AG04449 (cell line): ENCODE data around the gene POLE.

ENCODE experiments used
- CTCF ChIA-PET: fragments of 350-600 bp; formaldehyde crosslinking; extraction: SDS; loops from one replicate; lab custom pipeline; 2021; ENCODE audit warnings: antibody characterized with exemption; lab: Yijun Ruan, JAX
- POLR2A ChIA-PET: fragments of 400-600, 350-600 bp; formaldehyde crosslinking; extraction: SDS; loops from one replicate; lab custom pipeline; 2020; ENCODE audit warnings: antibody characterized with exemption, inconsistent platforms; lab: Yijun Ruan, JAX
- DNase-seq: peaks from one replicate; pipeline ENCODE4 v3.0.0-alpha.2; 2010; ENCODE audit warnings: low read depth, low spot score
- H3K4me3 ChIP-seq: 2 replicates; pipeline ENCODE4 v1.5.1; 2011; ENCODE audit warnings: low read depth, mild to moderate bottlenecking, control low read depth, low read length
- TF ChIP-seq, protein P1 (sequence below): IDR thresholded peaks from one replicate; pipeline ENCODE4 v1.5.1; 2011; ENCODE audit warnings: mild to moderate bottlenecking, moderate library complexity, low read length, control low read depth, inconsistent platforms; ENCODE audit not compliant: insufficient read depth; ENCODE audit errors: missing control alignments

Gene POLE

DNA sequence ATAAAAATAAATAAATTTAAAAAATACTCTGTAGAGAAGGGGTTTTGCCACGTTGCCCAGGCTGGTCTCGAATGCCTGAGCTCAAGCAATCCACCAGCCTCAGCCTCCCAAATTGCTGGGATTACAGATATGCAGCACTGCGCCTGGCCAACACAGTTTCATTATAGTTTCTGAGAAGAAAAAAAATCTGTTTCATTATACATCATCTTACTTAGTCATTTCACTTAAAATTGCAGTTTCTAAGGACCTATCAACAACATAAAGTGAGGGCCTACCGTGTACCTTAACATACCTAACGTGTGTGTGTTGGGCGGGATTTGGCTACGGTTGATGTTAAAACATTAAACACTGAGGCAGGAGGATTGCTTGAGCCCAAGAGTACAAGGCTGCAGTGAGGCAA, 40.3 kb downstream of the POLE start:
- TF ChIP-seq, protein P1, sequence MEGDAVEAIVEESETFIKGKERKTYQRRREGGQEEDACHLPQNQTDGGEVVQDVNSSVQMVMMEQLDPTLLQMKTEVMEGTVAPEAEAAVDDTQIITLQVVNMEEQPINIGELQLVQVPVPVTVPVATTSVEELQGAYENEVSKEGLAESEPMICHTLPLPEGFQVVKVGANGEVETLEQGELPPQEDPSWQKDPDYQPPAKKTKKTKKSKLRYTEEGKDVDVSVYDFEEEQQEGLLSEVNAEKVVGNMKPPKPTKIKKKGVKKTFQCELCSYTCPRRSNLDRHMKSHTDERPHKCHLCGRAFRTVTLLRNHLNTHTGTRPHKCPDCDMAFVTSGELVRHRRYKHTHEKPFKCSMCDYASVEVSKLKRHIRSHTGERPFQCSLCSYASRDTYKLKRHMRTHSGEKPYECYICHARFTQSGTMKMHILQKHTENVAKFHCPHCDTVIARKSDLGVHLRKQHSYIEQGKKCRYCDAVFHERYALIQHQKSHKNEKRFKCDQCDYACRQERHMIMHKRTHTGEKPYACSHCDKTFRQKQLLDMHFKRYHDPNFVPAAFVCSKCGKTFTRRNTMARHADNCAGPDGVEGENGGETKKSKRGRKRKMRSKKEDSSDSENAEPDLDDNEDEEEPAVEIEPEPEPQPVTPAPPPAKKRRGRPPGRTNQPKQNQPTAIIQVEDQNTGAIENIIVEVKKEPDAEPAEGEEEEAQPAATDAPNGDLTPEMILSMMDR: no peak
- ChIA-PET POLR2A (no interaction called here), CTCF (interaction anchor here (0.9 to 4.3 kb wide), 3 partner anchors 9 to 14 kb away, joined by 3 to 39 read pairs (median 3); no protein-coding TSS in a partner anchor)
- no peak for DNase-seq
- no peak overlapping the region for H3K4me3 ChIP-seq

DNA sequence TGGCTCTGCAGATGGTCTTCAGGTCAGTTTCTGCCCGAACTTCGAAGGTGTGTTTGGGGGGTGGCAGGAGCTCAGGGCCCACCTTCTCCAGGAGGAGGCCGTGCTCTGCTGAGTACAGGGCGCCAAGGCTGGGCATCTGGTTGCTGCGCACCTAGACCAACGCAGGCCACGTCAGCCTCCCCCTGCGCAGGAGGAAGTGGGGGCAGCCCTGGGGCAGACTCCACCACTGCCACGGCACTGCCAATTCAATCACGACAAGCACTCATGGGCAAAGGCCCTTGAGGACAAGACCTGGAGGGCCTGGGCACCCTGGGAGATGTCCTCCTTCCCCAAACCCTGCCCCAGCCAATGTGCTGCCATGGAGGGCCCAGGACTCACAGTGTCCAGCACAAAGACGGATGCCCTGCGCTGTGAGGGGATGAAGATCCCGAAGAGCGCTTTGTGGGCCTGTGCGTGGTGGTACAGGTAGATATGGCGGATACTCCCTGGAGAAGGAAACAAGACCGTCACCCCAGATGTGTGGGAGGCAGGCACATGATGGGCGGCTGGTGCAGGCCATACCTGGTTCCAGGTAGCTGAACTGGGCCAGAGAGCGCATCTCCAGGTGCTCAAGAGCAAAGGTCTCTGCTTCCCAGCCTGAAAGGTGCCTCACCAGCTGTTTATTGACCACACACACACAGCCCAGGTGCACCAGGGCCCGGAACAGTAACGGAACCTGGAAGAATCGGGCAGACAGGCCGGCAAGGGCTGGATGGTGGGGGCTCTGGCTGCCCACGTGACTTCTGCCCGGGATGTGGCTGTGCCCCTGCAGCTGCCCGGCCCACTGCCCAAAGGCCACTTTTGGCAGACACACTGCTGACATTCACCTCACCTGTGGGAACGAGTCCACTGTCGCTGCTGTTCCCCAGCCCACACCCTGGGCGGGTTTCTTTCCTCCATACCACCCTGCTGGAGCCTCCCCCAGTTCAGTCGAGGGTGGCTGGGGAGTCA, 44.0 kb downstream of the POLE start:
- TF ChIP-seq, protein P1: no peak
- POLR2A ChIA-PET: no interaction called here
- CTCF ChIA-PET: interaction anchor here (0.9 to 1.0 kb wide), 2 partner anchors 8 to 29 kb away, joined by 3 to 6 read pairs; no protein-coding TSS in a partner anchor
- H3K4me3 ChIP-seq: no peak overlapping the region
- DNase-seq: no peak

DNA sequence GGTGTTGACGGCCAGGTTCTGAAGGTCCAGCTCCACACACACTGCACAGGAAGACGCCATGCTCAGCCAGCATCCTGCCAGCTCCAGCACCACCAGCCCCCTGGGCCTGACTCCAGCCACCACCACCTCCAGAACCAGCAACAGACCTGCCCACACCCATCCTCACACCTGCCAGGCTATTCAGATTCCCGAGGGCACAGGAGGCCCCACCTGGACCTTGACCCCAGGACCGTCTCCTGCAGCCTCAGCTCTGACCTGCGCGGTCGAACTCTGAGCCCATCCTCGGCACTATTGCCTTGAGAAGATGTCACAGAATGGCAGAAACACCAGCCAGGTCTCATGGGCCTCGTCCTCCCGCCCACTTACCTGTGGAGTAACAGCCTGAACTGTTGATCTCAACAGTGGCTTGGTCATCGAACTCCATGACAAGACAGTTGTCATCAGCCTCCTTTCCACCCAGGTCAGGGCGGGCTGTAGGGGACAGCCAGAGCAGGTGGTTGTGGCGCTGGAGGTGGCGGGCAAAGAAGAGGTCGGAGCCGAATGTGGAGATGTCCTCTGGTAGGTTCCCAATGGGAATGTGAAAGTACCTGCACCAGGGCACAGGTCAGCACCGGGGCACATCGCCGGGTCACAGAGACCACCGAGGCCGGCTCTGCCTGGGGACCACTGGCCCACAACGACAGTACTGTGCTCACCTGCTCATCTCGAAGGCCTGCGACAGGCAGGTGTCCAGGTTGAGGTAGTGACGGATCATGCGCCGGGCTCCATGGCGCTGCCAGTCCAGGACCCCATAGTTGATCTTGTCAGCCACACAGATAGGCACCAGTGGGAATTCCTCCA, 45.1 kb downstream of the POLE start:
- ChIA-PET CTCF (interaction anchor here (0.8 to 6.2 kb wide), 5 partner anchors 9 to 225 kb away, joined by 3 to 78 read pairs (median 3); no protein-coding TSS in a partner anchor), POLR2A (no interaction called here)
- no peak overlapping the region for H3K4me3 ChIP-seq
- no peak for DNase-seq
- TF ChIP-seq, protein P1: no peak

DNA sequence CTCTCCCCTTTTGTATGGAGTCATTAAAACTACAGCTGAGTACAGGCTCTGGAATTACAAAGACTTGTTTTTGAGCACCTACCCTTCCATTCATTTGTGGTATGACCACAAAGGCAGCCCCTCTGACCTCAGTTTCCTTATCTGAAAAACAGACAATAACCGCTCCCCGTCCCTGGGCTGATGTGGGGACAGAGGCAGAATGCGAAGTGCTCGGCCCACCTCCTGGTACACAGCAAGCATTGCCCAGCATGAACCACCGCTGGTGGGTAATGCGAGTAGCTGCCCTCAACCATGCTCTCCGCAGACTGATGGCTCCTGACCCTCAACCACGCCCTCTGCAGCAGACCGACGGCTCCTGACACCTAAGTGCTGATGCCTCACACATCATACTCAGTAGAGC, 46.2 kb downstream of the POLE start:
- TF ChIP-seq, protein P1: no peak
- no peak overlapping the region for H3K4me3 ChIP-seq
- ChIA-PET CTCF (interaction anchor here (0.8 to 6.2 kb wide), 7 partner anchors 10 to 224 kb away, joined by 3 to 78 read pairs (median 4); no protein-coding TSS in a partner anchor), POLR2A (no interaction called here)
- DNase-seq: no peak

DNA sequence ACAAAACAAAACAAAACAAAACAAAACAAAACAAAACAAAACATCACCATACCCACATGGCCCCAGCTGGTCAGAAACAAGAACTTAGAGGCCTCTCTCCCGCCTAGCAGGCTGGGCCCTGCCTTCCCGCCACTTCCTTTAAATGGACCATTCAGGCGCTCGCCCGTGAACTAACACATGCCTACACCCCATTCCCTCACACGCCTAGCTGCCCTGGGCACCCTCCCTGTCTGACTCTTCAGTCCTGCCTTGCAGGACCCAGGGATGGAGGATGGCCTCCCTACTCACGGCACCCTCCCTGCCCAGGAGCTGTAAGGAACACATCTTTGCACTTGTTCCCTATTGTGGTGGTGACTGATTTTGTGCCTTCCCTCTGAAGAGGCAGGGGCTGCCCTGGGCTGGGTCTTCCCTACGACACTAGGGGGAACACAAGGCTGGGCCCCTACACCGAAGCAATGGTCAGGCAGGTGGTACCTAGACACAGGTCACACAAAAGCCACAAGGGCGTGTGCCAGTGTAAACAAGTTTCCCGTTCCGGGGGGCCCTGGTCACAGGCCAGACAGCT, 47.1 kb downstream of the POLE start:
- DNase-seq: no peak
- ChIA-PET POLR2A (no interaction called here), CTCF (interaction anchor here (0.7 to 6.2 kb wide), 7 partner anchors 10 to 486 kb away, joined by 3 to 78 read pairs (median 9); no protein-coding TSS in a partner anchor)
- H3K4me3 ChIP-seq: no peak overlapping the region
- TF ChIP-seq, protein P1: no peak
